Tibial nerve (tissue), 4 donors: ENCODE results near the gene TERC. TPM values are rescaled to one million over a fixed set of nuclear protein-coding genes. Genes with fewer than 3 reads are reported as not detected.

Source experiments
- DNase-seq, 2 donors: peaks; one replicate each; pipeline ENCODE4 v3.0.0-alpha.2; 2019; ENCODE audit warnings: low spot score in 2 of 2
- H3K27ac ChIP-seq, 4 donors: fragments of 200-600 bp; sonication (generic) in 3 of 4; one replicate each; pipeline ENCODE4 v1.5.1; 2017 to 2019; ENCODE audit warnings: mild to moderate bottlenecking in 1 of 4
- H3K27me3 ChIP-seq, 2 donors: fragments of 200-600 bp; sonication (generic) in 1 of 2; one replicate each; pipeline versions ENCODE4 v1.5.1 to v1.6.0; 2017 to 2019
- H3K36me3 ChIP-seq, 3 donors: fragments of 200-600 bp; sonication (generic); one replicate each; pipeline ENCODE4 v1.5.1; 2018 to 2019
- H3K4me1 ChIP-seq, 4 donors: fragments of 200-600 bp; sonication (generic) in 3 of 4; one replicate each; pipeline ENCODE4 v1.5.1; 2017 to 2019
- H3K4me3 ChIP-seq, 4 donors: fragments of 200-600 bp; sonication (generic) in 3 of 4; one replicate each; pipeline ENCODE4 v1.5.1; 2017 to 2019; ENCODE audit warnings: mild to moderate bottlenecking in 1 of 4, moderate library complexity in 1 of 4
- H3K9me3 ChIP-seq, 4 donors: fragments of 200-600 bp; sonication (generic) in 3 of 4; one replicate each; pipeline ENCODE4 v1.5.1; 2017 to 2019
- EP300 ChIP-seq, 2 donors: sonication (generic); formaldehyde crosslinking; IDR thresholded peaks; one replicate each; pipeline ENCODE4 v1.6.1; 2017; ENCODE audit warnings: antibody characterized with exemption in 2 of 2, mild to moderate bottlenecking in 1 of 2
- POLR2A ChIP-seq, 2 donors: fragments of 450-650 bp; IDR thresholded peaks; one replicate each; pipeline ENCODE4 v1.6.1; 2017; ENCODE audit warnings: antibody characterized with exemption in 2 of 2, mild to moderate bottlenecking in 2 of 2, moderate library complexity in 2 of 2
- WGBS, 2 donors: methylation state at CpG; one replicate each; pipeline ENCODE4 v1.1.5; 2018; 5-methylcytosine and 5-hydroxymethylcytosine counted together
- total RNA-seq, 4 donors: library from RNA; depleted of rRNA; stranded (reverse); fragments of >200 nt; gene quantifications; one replicate each; pipeline ENCODE4 v1.1.0, GENCODE V29; 2016
- TF ChIP-seq, protein P1 (sequence below), 5 experiments: fragments of 200-600 bp in 3 of 5; fragments of 450-650 bp in 2 of 5; sonication (generic) in 3 of 5; IDR thresholded peaks; one replicate each; pipeline ENCODE4 v1.5.1; 2016 to 2019; ENCODE audit warnings: antibody characterized with exemption in 5 of 5, mild to moderate bottlenecking in 3 of 5, moderate library complexity in 2 of 5

The TERC gene
- total RNA-seq, 4 donors from 2014 or later, result 110 to 241 (median 179) TPM

DNA sequence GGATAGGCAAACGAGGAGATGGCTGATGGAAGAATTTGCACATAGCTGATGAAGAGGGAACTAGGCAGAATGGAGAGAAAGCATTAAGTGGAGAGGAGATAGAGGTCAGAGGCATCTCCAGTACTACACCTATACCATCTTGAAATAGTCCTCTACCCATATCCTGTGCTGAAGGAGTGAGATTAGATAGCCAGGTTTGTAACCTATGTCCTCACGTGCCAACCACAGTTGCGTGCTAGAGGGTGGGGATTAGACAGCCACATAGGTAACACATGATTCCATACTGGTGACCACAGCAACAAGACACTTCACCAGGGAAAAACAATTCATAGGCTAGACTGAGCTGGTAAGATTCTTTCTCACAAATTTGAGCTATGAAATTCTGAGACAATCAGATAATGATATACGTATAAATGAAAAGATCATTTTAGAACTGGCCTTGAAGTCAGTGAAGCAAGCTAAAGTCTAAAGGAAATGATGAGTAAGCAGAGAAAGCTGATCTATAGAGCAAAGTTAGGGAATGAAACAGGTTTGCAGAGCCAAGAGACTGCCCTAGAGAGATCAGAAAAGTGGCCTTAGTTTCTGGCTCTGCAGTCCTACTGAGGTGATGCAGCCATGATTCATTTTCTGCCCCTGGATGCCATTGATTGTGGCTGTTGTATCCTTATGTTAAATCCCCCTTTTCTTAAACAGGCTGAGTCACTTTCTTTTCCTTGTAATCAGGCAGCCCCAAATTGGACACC is 26.0 kb upstream of the TERC start:
- no peak for DNase-seq
- no peak for TF ChIP-seq POLR2A (IDR thresholded peaks at IDR 0.05)
- TF ChIP-seq, protein P1, sequence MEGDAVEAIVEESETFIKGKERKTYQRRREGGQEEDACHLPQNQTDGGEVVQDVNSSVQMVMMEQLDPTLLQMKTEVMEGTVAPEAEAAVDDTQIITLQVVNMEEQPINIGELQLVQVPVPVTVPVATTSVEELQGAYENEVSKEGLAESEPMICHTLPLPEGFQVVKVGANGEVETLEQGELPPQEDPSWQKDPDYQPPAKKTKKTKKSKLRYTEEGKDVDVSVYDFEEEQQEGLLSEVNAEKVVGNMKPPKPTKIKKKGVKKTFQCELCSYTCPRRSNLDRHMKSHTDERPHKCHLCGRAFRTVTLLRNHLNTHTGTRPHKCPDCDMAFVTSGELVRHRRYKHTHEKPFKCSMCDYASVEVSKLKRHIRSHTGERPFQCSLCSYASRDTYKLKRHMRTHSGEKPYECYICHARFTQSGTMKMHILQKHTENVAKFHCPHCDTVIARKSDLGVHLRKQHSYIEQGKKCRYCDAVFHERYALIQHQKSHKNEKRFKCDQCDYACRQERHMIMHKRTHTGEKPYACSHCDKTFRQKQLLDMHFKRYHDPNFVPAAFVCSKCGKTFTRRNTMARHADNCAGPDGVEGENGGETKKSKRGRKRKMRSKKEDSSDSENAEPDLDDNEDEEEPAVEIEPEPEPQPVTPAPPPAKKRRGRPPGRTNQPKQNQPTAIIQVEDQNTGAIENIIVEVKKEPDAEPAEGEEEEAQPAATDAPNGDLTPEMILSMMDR (IDR thresholded peaks at IDR 0.05), result no peak
- TF ChIP-seq EP300 (IDR thresholded peaks at IDR 0.05), result no peak
- Histone ChIP-seq H3K27ac (no peak overlapping the region), H3K36me3 (peaks cover 0 to 75% (median 4%) of the 10 kb centered on the region in 3 donors), H3K4me3 (no peak overlapping the region), H3K4me1 (no peaks in the 10 kb centered on the region), H3K9me3 (no peaks in the 10 kb centered on the region), H3K27me3 (no peaks in the 10 kb centered on the region)
- WGBS, 2 donors, result 90 to 92% methylated on average over 4 of the region's 4 CpGs

DNA sequence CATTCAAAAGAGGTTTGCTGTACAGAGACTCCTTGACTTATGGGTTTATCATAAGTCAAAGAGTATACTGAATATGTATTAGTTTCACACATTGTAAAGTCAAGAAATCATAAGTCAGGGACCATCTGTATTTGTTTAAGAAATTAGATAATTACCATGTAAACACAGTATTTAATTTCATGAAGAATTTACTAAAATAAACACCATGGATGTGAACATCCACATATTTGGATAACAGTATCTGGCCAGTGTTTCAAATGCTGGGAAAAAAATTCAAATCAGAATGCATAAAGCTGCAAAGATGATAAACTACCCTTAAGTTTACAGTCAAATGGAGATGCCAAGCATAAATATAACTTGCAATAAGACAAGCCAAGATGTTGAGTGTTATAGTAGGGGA is 25.4 kb upstream of the TERC start:
- Histone ChIP-seq H3K4me3 (no peak overlapping the region), H3K4me1 (no peaks in the 10 kb centered on the region), H3K9me3 (no peaks in the 10 kb centered on the region), H3K27ac (no peak overlapping the region), H3K36me3 (peaks cover 0 to 81% (median 4%) of the 10 kb centered on the region in 3 donors), H3K27me3 (no peaks in the 10 kb centered on the region)
- DNase-seq, result no peak
- TF ChIP-seq, protein P1 (IDR thresholded peaks at IDR 0.05), result no peak
- no peak for TF ChIP-seq EP300 (IDR thresholded peaks at IDR 0.05)
- no peak for TF ChIP-seq POLR2A (IDR thresholded peaks at IDR 0.05)

GRCh38 chr3:169787791-169788190 is 22.9 kb upstream of the TERC start:
- 73 to 89% methylated on average over 1 of the region's 1 CpG for WGBS, 2 donors
- no peak overlapping the region for H3K27ac ChIP-seq
- H3K4me1 ChIP-seq, result no peaks in the 10 kb centered on the region
- H3K27me3 ChIP-seq, result no peaks in the 10 kb centered on the region
- TF ChIP-seq POLR2A (IDR thresholded peaks at IDR 0.05) (no peak), EP300 (IDR thresholded peaks at IDR 0.05) (no peak)
- TF ChIP-seq, protein P1 (IDR thresholded peaks at IDR 0.05), result no peak
- no peak overlapping the region for H3K4me3 ChIP-seq
- no peak for DNase-seq
- peaks cover 0 to 94% (median 8%) of the 10 kb centered on the region in 3 donors for H3K36me3 ChIP-seq
- no peaks in the 10 kb centered on the region for H3K9me3 ChIP-seq

GRCh38 chr3:169787120-169787519 is 22.3 kb upstream of the TERC start:
- WGBS, 2 donors, result 96 to 99% methylated on average over 4 of the region's 4 CpGs
- peaks cover 0 to 94% (median 8%) of the 10 kb centered on the region in 3 donors for H3K36me3 ChIP-seq
- H3K27me3 ChIP-seq, result no peaks in the 10 kb centered on the region
- TF ChIP-seq, protein P1 (IDR thresholded peaks at IDR 0.05), result no peak
- TF ChIP-seq POLR2A (IDR thresholded peaks at IDR 0.05) (no peak), EP300 (IDR thresholded peaks at IDR 0.05) (no peak)
- no peaks in the 10 kb centered on the region for H3K9me3 ChIP-seq
- no peak for DNase-seq
- no peaks in the 10 kb centered on the region for H3K4me1 ChIP-seq
- H3K27ac ChIP-seq, result no peak overlapping the region
- no peak overlapping the region for H3K4me3 ChIP-seq

DNA sequence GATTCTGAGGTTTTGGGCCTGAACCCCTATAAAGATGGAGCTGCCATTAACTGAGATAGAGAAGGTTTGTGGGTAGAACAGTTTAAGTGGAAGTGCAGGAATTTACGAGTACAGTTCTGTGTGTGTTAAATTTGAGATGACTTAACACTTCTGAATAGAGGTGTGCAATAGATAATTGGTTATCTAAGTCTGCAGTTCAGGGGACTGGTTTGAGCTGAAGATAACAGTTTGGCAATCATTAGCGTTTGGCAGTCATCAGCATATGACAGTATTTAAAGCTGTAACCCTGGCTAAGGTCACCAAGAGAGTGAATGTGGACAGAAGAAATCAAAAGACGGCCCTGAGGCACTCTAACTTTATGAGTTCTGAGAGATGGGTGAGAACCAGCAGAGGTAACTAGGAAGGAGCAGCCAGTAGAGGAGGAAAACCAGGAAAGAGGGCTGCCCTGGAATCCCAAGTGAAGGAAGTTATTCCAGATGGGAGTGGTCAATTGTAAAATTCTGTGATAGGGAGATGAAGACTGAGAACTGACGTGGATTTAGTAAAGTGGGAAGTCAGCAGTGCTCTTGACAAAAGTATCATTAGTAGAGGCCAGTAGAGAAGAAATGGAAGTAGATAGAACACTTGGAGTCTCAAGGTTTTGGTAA is 16.5 kb upstream of the TERC start:
- TF ChIP-seq, protein P1 (IDR thresholded peaks at IDR 0.05), result no peak
- TF ChIP-seq EP300 (IDR thresholded peaks at IDR 0.05) (no peak), POLR2A (IDR thresholded peaks at IDR 0.05) (no peak)
- Histone ChIP-seq H3K27ac (no peak overlapping the region), H3K36me3 (peaks cover 0 to 95% (median 13%) of the 10 kb centered on the region in 3 donors), H3K4me3 (no peak overlapping the region), H3K9me3 (no peaks in the 10 kb centered on the region), H3K27me3 (no peaks in the 10 kb centered on the region), H3K4me1 (peaks cover 0 to 12% (median 0%) of the 10 kb centered on the region in 4 donors)
- WGBS, 2 donors, result 84 to 90% methylated on average over 4 of the region's 4 CpGs
- DNase-seq, result no peak
